WERI-Rb-1 (cell line): Measurements from ENCODE around the gene F8.
"Not testable (repeated sequence)": the region's sequence is repeated elsewhere in the genome, so short reads cannot be mapped to it uniquely, and the experiment has no call there.

ENCODE experiments used
- DNase-seq: peaks from one replicate; pipeline ENCODE4 v3.0.0-alpha.2; 2020
- H3K27ac ChIP-seq: fragments of 250-450 bp; sonication (Bioruptor Pico); 2 replicates; pipeline ENCODE4 v1.5.1; 2020; ENCODE audit warnings: mild to moderate bottlenecking, moderate library complexity
- H3K27me3 ChIP-seq: fragments of 250-450 bp; sonication (Bioruptor Pico); 2 replicates; pipeline ENCODE4 v1.5.1; 2021; ENCODE audit warnings: mild to moderate bottlenecking, low read depth, moderate library complexity; ENCODE audit not compliant: insufficient read depth, severe bottlenecking
- H3K36me3 ChIP-seq: fragments of 250-450 bp; sonication (Bioruptor Pico); 2 replicates; pipeline ENCODE4 v1.5.1; 2020; ENCODE audit warnings: mild to moderate bottlenecking, moderate library complexity
- H3K4me3 ChIP-seq: 2 replicates; pipeline ENCODE4 v1.5.1; 2011; ENCODE audit warnings: low read depth, mild to moderate bottlenecking, control low read depth, low read length
- H3K9me3 ChIP-seq: fragments of 250-450 bp; sonication (Bioruptor Pico); 2 replicates; pipeline ENCODE4 v1.5.1; 2021; ENCODE audit warnings: mild to moderate bottlenecking, moderate library complexity; ENCODE audit not compliant: severe bottlenecking
- TF ChIP-seq, protein P1 (sequence below): IDR thresholded peaks from 2 replicates; pipeline ENCODE4 v1.5.1; 2011; ENCODE audit warnings: low read depth, mild to moderate bottlenecking, control low read depth, inconsistent platforms, low read length

F8 gene

DNA sequence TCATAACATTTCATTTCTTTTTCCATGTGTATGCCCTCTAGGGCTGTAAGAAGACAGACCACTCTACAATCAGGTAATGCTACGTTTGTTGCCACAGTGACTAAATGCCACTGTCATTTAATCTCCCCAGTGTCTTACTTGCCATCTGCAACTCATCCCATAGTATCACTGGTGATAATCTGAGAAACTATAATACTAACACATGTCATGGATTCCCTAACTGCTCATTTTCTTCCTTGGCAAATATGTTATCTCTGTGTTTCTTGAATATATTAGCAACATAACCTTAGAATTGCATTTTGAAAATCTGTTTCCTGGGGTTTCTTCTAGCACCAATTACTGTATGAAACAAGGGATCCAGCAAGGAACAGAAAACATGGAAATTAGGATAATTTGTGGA is 130.2 kb downstream of the F8 start:
- TF ChIP-seq, protein P1, sequence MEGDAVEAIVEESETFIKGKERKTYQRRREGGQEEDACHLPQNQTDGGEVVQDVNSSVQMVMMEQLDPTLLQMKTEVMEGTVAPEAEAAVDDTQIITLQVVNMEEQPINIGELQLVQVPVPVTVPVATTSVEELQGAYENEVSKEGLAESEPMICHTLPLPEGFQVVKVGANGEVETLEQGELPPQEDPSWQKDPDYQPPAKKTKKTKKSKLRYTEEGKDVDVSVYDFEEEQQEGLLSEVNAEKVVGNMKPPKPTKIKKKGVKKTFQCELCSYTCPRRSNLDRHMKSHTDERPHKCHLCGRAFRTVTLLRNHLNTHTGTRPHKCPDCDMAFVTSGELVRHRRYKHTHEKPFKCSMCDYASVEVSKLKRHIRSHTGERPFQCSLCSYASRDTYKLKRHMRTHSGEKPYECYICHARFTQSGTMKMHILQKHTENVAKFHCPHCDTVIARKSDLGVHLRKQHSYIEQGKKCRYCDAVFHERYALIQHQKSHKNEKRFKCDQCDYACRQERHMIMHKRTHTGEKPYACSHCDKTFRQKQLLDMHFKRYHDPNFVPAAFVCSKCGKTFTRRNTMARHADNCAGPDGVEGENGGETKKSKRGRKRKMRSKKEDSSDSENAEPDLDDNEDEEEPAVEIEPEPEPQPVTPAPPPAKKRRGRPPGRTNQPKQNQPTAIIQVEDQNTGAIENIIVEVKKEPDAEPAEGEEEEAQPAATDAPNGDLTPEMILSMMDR: no peak
- Histone ChIP-seq H3K27me3 (no peaks in the 10 kb centered on the region), H3K9me3 (no peaks in the 10 kb centered on the region), H3K36me3 (no peaks in the 10 kb centered on the region; the same call in 1 of the 2 replicates), H3K4me3 (no peak overlapping the region), H3K27ac (no peak overlapping the region)
- no peak for DNase-seq

DNA sequence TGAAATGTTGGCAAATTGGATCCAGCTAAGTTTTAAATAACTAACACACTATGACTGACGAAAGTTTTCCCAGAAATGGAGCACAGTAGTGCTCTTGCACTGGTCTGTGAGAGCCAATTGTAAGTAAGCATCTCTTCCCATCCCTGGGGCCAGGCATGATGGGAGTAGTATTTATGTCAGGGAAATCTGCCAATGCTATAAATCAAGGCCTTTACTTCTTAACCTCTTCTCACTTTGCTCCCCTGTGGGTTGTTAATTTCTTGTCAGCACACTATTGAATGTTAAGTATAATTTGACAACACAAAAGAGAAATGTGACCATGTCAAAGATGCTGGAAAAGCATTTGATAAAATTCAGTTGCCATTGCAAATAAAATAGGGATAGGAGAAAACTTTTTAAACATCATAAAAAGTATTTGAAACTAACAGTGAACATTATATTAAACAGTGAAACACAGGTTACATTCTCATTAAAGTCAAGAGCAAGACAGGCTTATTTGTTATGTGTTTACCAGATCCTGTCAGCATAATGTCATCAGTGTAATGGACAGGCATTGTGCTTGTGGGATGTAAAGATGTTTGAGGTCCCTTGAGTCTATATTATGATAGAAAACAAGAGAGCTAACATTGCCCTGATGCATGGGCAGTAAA is 131.4 kb downstream of the F8 start:
- Histone ChIP-seq H3K36me3 (no peaks in the 10 kb centered on the region; the same call in 1 of the 2 replicates), H3K9me3 (no peaks in the 10 kb centered on the region), H3K27me3 (no peaks in the 10 kb centered on the region), H3K4me3 (no peak overlapping the region), H3K27ac (no peak overlapping the region)
- DNase-seq: no peak
- TF ChIP-seq, protein P1: no peak

DNA sequence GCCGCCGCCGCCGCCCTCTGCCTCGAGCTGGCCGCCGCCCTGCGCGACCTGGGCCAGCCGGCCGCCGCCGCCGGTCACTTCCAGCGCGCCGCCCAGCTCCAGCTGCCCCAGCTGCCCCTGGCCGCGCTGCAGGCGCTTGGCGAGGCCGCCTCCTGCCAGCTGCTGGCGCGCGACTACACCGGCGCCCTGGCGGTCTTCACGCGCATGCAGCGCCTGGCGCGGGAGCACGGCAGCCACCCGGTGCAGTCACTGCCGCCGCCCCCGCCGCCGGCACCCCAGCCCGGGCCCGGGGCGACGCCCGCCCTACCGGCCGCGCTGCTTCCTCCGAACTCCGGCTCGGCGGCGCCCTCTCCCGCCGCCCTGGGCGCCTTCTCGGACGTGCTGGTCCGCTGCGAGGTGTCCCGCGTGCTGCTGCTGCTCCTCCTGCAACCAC is 135.7 kb downstream of the F8 start:
- DNase-seq, H3K27me3 ChIP-seq, H3K4me3 ChIP-seq, H3K27ac ChIP-seq, H3K9me3 ChIP-seq, H3K36me3 ChIP-seq: not testable (repeated sequence)

DNA sequence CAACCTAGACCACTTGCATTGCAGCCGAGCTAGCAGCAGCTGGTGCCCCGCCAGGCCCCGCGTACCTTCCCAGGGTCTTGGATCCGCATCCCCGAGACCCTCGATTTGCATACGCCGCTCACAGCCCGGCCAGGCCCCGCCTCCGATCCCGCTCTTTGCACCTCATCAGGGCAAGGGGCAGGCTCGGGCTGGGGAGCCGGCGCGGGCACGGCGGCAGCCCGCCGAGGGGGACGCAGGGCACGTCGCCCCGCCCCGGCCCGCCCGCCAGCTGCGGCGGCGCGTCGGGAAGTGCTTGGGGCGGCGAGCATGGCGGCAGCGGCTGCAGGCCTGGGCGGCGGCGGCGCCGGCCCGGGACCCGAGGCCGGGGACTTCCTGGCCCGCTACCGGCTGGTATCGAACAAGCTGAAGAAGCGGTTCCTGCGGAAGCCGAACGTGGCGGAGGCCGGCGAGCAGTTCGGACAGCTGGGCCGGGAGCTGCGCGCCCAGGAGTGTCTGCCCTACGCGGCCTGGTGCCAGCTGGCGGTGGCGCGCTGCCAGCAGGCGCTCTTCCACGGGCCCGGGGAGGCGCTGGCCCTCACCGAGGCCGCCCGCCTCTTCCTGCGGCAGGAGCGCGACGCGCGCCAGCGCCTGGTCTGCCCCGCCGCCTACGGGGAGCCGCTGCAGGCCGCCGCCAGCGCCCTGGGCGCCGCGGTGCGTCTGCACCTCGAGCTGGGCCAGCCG is 136.3 kb downstream of the F8 start, which contains the start of gene F8A1:
Gene F8A1, plus strand, starts transcription at position 287 of the 720 bp plus-strand sequence. Its CDS starts 20 bp downstream, at position 307.
- H3K36me3 ChIP-seq, H3K9me3 ChIP-seq, H3K27ac ChIP-seq, H3K27me3 ChIP-seq, DNase-seq: not testable (repeated sequence)
- peak within 1 kb of the TSS; percentile 33; the same call in 1 of the 2 replicates for H3K4me3 ChIP-seq

DNA sequence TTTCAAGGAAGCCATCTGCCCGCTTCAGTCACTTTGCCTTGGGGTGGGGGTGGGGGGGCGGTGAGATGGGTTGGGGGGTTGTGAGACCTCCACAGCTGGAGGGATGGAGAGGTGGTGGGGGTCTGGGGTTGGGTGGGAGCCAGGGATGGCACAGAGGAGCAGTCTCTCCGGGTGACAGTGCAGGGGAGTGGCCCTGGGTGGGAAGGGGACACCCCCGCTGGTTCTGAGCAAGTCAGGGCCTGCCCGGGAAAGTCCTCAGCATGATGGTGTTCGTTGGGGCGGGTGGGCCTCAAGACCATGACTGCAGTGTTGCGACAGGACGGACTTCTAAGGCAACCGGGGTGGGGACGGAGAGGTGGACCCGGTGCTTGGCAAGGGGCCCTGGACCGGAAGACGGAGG is 137.0 kb downstream of the F8 start:
- not testable (repeated sequence) for H3K9me3 ChIP-seq, DNase-seq, H3K36me3 ChIP-seq, H3K27me3 ChIP-seq, H3K4me3 ChIP-seq, H3K27ac ChIP-seq

DNA sequence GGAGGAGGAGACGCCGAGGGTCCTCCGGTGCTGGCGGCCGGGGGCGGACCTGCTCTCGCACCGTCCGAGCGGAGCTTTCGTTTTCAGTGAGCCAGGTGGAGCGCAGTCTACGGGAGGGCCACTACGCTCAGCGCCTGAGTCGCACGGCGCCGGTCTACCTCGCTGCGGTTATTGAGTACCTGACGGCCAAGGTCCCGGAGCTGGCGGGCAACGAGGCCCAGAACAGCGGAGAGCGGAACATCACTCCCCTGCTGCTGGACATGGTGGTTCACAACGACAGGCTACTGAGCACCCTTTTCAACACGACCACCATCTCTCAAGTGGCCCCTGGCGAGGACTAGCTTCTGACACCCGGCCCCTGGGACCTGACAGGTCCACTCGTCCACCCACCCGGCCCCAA is 137.5 kb downstream of the F8 start:
- H3K36me3 ChIP-seq, H3K27ac ChIP-seq, H3K9me3 ChIP-seq, DNase-seq, H3K4me3 ChIP-seq, H3K27me3 ChIP-seq: not testable (repeated sequence)

DNA sequence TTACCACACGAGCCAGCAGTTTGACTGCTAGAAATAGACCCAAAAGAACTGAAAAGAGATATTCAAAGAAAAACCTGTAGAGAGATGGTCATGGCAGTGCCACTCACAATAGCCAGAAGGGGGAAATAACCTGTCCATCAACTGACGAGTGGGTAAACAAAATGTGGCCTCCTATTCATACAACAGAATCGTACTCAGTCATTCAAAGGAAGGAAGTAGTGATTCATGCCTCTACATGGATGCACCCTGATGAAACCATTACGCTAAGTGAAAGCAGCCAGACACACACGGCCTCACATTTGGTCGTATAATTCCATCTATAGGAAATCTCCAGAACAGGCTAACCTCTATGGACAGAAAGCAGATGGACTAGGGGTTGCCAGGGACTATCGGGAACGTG is 138.5 kb downstream of the F8 start:
- DNase-seq, H3K27ac ChIP-seq, H3K36me3 ChIP-seq, H3K27me3 ChIP-seq, H3K9me3 ChIP-seq, H3K4me3 ChIP-seq: not testable (repeated sequence)

DNA sequence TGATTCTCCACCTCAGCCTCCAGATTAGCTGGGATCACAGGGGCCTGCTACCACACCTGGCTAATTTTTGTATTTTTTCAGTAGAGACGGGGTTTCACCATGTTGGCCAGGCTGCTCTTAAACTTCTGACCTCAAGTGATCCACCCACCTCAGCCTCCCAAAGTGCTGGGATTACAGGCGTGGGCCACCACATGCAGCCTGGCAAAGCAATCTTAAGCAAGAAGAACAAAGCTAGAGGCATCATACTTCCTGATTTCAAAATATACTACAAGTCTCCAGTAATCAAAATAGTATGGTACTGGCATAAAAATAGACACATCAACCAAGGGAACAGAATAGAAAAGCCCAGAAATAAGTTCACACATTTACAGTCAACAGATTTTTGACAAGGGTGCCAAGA is 149.2 kb downstream of the F8 start:
- Histone ChIP-seq H3K4me3 (no peak overlapping the region), H3K36me3 (no peaks in the 10 kb centered on the region), H3K27me3 (no peaks in the 10 kb centered on the region), H3K9me3 (peaks cover 3% of the 10 kb centered on the region), H3K27ac (no peak overlapping the region)
- TF ChIP-seq, protein P1: no peak
- DNase-seq: no peak

DNA sequence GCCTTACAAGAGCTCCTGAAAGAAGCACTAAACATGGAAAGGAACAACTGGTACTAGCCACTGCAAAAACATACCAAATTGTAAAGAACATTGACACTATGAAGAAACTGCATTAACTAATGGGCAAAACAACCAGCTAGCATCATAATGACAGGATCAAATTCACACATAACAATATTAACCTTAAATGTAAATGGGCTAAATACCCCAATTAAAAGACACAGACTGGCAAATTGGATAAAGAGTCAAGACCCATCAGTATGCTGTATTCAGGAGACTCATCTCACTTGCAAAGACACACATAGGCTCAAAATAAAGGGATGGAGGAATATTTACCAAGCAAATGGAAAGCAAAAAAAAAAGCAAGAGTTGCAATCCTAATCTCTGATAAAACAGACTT is 154.0 kb downstream of the F8 start:
- H3K27ac ChIP-seq, H3K36me3 ChIP-seq, H3K27me3 ChIP-seq, DNase-seq, H3K4me3 ChIP-seq: not testable (repeated sequence)
- peaks cover 12% of the 10 kb centered on the region for H3K9me3 ChIP-seq
